LNCAP (cell line): ENCODE data around the gene ANGPTL8.

Experiments
- TF ChIP-seq, protein P1 (sequence below): fragments of 450-650 bp; IDR thresholded peaks from 2 replicates; pipeline ENCODE4 v1.5.1; 2017; ENCODE audit warnings: mild to moderate bottlenecking

ANGPTL8 gene

DNA sequence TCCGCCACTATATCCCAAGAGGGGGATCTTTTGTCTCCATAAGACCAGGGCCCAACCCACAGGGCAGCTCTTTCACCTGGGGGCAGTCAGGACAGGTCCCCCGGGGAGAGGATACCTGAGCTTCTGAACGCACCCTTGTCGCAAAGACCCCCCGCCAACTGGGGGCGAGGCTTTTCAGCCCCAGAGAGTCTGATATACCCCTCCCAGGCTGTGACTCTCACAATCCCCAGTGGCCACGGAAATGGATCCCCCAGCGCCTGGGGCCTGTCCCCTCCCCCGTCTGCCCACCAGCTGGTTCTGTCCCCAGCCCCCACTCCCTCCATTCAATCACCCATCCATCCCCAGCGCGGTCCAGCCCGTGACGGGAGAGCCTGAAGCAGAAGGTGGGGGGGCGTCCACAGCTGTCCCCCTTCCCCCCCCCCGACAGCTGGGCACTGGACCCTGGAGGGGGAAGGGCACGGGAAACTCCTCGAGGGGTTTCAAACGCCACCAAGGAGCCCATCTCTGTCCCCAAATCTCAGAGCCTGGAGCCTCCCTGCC is 22.1 kb downstream of the ANGPTL8 start:
- TF ChIP-seq, protein P1, sequence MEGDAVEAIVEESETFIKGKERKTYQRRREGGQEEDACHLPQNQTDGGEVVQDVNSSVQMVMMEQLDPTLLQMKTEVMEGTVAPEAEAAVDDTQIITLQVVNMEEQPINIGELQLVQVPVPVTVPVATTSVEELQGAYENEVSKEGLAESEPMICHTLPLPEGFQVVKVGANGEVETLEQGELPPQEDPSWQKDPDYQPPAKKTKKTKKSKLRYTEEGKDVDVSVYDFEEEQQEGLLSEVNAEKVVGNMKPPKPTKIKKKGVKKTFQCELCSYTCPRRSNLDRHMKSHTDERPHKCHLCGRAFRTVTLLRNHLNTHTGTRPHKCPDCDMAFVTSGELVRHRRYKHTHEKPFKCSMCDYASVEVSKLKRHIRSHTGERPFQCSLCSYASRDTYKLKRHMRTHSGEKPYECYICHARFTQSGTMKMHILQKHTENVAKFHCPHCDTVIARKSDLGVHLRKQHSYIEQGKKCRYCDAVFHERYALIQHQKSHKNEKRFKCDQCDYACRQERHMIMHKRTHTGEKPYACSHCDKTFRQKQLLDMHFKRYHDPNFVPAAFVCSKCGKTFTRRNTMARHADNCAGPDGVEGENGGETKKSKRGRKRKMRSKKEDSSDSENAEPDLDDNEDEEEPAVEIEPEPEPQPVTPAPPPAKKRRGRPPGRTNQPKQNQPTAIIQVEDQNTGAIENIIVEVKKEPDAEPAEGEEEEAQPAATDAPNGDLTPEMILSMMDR = no peak

DNA sequence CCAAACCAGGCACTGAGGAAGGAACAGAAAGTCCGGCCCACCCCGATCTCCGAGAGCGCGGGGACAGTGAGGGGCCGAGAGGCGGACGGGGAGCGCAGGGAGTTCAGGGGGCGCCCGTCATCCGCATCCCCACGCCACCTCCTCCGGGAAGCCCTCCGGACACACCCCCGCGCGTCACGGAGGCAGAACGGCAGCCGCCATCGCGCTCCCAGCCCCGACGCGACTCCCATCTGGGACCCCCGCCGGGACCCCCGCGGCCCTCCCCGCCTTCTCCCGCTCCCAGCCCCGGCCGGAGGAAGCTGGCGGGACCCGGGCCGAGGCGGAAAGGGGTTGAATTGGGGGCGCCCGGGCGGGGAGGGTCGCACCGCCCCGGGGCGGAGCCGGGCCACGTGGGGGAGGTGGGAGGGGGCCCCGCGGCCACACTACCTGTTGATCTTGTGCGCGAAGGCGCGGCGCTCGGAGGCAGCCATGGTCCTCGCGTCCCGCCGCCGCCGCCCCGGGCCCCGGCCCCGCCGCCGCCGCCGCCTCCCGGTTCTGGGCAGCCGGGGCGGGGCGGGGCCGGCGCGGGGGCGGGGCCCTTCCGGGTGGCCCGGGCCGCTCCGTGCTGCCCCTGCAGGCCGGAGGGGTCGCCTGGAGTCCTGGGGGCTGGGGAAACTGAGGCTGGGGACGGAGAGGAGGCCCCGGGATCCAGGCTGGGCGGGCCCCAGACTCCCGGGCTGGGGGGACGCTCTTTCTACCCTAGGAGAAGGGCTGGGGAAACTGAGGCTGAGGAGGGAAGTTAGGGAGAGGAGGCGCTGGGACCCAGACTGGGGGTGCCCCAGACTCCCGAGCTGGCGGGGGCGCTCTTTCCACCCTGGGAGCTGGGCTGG is 22.8 kb downstream of the ANGPTL8 start, which contains the start of gene DOCK6:
Gene DOCK6, minus strand, starts transcription at position 554 of the 869 bp plus-strand sequence. Its CDS starts 84 bp downstream, at position 470.
- TF ChIP-seq, protein P1 = peak; percentile 50

DNA sequence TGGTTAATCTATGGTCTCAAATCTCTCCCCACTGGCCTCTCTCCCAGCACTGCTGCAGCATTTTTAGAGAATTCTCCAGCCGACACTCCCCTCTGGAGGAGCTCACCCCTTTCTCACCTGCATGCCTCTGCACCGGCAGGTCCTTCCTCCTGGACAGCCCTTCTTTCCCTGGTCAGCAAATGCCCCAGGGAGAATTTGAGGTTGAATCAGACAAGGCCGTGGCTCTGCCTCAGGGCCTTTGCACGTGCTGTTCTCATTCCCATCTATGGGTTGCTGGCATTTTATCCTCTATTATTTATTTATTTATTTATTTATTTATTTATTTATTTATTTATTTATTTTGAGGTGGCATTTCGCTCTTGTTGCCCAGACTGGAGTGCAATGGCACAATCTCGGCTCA is 24.3 kb downstream of the ANGPTL8 start:
- TF ChIP-seq, protein P1 = no peak

DNA sequence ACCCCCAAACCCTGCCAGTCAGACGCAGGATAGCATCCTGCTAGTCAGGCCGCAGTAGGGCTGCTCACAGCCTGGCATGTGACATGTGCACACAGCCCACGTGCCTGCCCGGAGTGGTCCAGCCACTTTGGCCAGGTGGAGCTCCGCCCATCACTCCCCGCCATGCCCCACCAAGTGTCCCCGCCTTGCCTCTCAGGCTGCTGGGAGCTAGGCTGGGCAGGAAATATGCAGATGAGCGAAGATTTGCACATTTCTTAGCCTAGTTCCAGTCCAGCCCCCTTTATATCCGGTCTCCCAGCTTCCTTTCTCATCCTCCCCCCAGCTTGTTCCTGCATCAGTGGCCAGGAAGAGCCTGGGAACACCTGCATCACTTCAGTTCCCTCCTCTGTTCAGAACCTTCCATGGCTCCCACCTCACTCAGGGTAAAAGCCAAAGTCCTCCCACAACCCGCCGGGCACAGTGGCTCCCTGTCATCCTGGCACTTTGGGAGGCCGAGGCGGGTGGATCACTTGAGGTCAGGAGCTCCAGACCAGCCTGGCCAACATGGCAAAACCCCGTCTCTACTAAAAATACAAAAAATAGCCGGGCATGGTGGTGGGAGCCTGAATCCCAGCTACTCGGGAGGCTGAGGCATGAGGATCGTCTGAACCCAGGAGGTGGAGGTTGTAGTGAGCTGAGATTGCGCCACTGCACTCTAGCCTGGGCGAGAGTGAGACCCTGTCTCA is 25.2 kb downstream of the ANGPTL8 start:
- TF ChIP-seq, protein P1 = no peak

DNA sequence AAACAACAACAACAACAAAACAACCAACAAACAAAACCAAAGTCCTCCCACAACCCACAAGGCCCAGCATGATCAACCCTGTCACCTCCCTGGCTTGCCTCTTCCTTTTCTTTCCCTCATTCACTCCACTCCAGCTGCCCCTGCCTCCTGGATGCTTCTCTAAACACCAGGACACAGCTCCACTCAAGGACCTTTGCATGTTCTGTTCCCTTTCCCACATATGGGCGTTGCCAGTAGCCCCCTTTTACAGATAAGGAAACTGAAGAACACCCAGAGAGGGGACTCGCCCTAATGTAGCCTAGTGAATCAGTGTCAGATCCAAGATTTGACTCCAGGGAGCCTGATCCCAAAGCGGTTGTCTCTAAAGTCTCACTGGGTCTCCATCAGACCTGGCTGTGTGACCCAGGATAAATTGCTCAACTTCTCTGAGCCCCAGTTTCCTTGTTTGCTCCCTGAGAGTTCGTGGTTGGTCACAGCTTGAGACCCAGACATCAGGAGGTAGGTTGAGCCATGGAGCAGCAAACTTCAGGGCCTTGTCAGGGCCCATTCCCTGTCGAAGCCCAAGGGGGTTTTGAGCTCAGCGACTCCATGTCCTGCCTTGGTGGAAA is 25.9 kb downstream of the ANGPTL8 start:
- TF ChIP-seq, protein P1 = no peak

DNA sequence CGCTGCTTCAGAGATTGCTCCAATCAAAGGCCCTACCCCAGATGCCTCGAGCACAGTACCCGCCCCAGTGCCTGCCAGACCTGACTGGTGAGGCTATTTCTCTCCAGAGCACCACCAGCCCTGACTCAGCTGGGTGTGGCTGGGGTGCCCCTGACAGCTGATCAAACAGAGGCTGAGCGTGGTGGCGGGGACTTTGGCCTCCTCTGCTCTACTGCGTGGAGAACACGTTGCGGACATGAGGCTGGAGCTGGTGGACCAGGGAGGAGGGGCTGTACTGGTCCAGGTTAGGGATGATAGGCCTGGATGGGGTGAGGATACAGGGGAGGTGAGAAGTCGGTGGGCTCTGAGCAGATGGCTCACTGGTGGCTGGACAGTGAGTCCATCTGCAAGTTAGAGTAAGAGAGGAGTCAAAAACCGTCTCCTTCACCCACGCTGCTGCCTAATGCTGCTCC is 26.4 kb downstream of the ANGPTL8 start:
- TF ChIP-seq, protein P1 = no peak
